Measurements from ENCODE around the gene VIPR2.

DNA sequence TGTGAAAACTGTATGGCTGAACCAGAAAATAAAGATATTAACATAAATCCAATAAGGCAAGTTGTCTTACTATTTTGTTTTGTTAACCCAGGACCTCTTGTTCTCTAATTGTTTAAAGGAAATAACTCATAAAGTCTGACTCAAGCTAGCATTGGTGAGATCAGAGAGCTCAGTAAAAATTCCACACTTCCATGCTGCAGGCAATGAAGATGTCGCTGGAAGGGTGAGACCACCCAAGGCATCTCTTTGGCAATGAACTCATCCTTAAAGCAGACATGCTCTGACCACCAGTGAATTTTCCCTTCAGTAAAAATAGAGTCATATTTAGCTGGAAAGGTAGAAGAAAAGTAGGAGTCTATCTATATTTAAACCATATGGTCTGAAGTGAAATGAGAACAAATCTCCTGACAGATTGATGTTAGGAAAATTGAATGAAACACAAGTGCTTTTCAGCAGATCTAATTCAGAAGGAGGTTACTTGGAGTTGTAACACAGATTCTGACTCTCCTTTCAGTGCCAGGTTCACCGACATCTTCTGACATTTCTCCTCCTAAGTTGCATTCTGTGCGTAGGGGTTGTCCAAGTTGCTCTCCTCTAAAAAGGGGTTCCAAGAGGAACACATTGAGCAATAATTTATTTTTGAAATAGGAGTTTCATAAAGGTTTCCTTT is 32.8 kb upstream of the VIPR2 start:
- no peak for TF ChIP-seq POLR2A (IDR thresholded peaks at IDR 0.05)
- no peak for TF ChIP-seq EP300 (IDR thresholded peaks at IDR 0.05)
- TF ChIP-seq, protein P1, sequence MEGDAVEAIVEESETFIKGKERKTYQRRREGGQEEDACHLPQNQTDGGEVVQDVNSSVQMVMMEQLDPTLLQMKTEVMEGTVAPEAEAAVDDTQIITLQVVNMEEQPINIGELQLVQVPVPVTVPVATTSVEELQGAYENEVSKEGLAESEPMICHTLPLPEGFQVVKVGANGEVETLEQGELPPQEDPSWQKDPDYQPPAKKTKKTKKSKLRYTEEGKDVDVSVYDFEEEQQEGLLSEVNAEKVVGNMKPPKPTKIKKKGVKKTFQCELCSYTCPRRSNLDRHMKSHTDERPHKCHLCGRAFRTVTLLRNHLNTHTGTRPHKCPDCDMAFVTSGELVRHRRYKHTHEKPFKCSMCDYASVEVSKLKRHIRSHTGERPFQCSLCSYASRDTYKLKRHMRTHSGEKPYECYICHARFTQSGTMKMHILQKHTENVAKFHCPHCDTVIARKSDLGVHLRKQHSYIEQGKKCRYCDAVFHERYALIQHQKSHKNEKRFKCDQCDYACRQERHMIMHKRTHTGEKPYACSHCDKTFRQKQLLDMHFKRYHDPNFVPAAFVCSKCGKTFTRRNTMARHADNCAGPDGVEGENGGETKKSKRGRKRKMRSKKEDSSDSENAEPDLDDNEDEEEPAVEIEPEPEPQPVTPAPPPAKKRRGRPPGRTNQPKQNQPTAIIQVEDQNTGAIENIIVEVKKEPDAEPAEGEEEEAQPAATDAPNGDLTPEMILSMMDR (IDR thresholded peaks at IDR 0.05), result no peak
- TF ChIP-seq POLR2AphosphoS5 (IDR thresholded peaks at IDR 0.05), result no peak
